IMR-90 (cell line): ENCODE data around the gene NR1D2. TPM values are rescaled to one million over a fixed set of nuclear protein-coding genes. Genes with fewer than 3 reads are reported as not detected.

Experiments
- ATAC-seq: fragments of 200-7000 bp; cut with Tn5 transposase; 2 replicates; pipeline ENCODE4 v1.9.1; 2020; ENCODE audit warnings: low read depth, mild to moderate bottlenecking, moderate library complexity
- BruUV-seq: library from RNA; stranded (reverse); fragments of 400-500 nt; replicated peaks from 2 replicates; lab custom pipeline; 2021; lab: Mats Ljungman, UMichigan
- CTCF ChIA-PET: fragments of 300-600 bp; formaldehyde crosslinking; extraction: SDS; loops from one replicate; lab custom pipeline; 2021; ENCODE audit warnings: antibody characterized with exemption; lab: Yijun Ruan, JAX
- POLR2A ChIA-PET: fragments of 300-600 bp; sonication (Branson Sonifier 250); formaldehyde crosslinking; loops from one replicate; lab custom pipeline; 2022; ENCODE audit warnings: antibody characterized with exemption; ENCODE audit not compliant: unreplicated experiment; lab: Charles Lee
- DNase-seq: peaks from one replicate; pipeline ENCODE4 v3.0.0; 2013
- H2AFZ ChIP-seq: replicated peaks from 2 replicates; pipeline ENCODE3; 2013; ENCODE audit warnings: low read length, mild to moderate bottlenecking; ENCODE audit not compliant: poor library complexity
- H2AK5ac ChIP-seq: 2 replicates; pipeline ENCODE4 v1.6.1; 2013; ENCODE audit warnings: low read depth, low read length, inconsistent platforms
- H2AK9ac ChIP-seq: replicated peaks from 2 replicates; pipeline ENCODE3; 2013; ENCODE audit warnings: mild to moderate bottlenecking, low read depth, low read length, moderate library complexity; ENCODE audit not compliant: poor library complexity
- H2BK120ac ChIP-seq: 2 replicates; pipeline ENCODE4 v1.6.1; 2013; ENCODE audit warnings: low read depth, low read length, inconsistent platforms
- H2BK15ac ChIP-seq: 3 replicates; pipeline ENCODE4 v1.6.1; 2013; ENCODE audit warnings: low read depth, low read length, inconsistent platforms
- H2BK20ac ChIP-seq: 2 replicates; pipeline ENCODE4 v1.6.1; 2013; ENCODE audit warnings: low read depth, mild to moderate bottlenecking, inconsistent platforms, low read length, moderate library complexity
- H2BK5ac ChIP-seq: 2 replicates; pipeline ENCODE4 v1.6.1; 2013; ENCODE audit warnings: mild to moderate bottlenecking, low read depth, low read length, inconsistent platforms; ENCODE audit not compliant: poor library complexity, severe bottlenecking
- H3K14ac ChIP-seq: replicated peaks from 2 replicates; pipeline ENCODE4 v1.6.1; 2013; ENCODE audit warnings: low read depth, low read length, inconsistent platforms
- H3K18ac ChIP-seq: 2 replicates; pipeline ENCODE4 v1.6.1; 2013; ENCODE audit warnings: low read depth, low read length, control low read depth
- H3K23ac ChIP-seq: 2 replicates; pipeline ENCODE4 v1.6.1; 2013; ENCODE audit warnings: low read depth, low read length, inconsistent platforms
- H3K27ac ChIP-seq: 2 replicates; pipeline ENCODE4 v1.5.1; 2013; ENCODE audit warnings: mild to moderate bottlenecking, control low read depth, low read length; ENCODE audit not compliant: insufficient read depth
- H3K27me3 ChIP-seq: 2 replicates; pipeline ENCODE4 v1.6.1; 2013; ENCODE audit warnings: low read length; ENCODE audit not compliant: control insufficient read depth, insufficient read depth
- H3K36me3 ChIP-seq: 2 replicates; pipeline ENCODE4 v1.6.1; 2013; ENCODE audit warnings: low read length, mixed read lengths; ENCODE audit not compliant: control insufficient read depth, insufficient read depth
- H3K4ac ChIP-seq: 2 replicates; pipeline ENCODE4 v1.6.1; 2013; ENCODE audit warnings: low read depth, low read length, inconsistent platforms
- H3K4me1 ChIP-seq: 2 replicates; pipeline ENCODE4 v1.6.1; 2013; ENCODE audit warnings: low read length, mixed read lengths; ENCODE audit not compliant: control insufficient read depth, insufficient read depth
- H3K4me2 ChIP-seq: 2 replicates; pipeline ENCODE4 v1.6.1; 2013; ENCODE audit warnings: low read depth, mild to moderate bottlenecking, control low read depth, low read length, moderate library complexity
- H3K4me3 ChIP-seq: 2 replicates; pipeline ENCODE4 v1.5.1; 2013; ENCODE audit warnings: low read depth, mild to moderate bottlenecking, control low read depth, low read length, moderate library complexity; ENCODE audit not compliant: insufficient read depth
- H3K56ac ChIP-seq: 2 replicates; pipeline ENCODE4 v1.6.1; 2013; ENCODE audit warnings: low read length, inconsistent platforms; ENCODE audit not compliant: insufficient read depth; ENCODE audit errors: extremely low read depth
- H3K79me1 ChIP-seq, 2 experiments: 2 replicates each; pipeline ENCODE4 v1.6.1; 2013; ENCODE audit warnings: low read length in 2 of 2, inconsistent platforms in 1 of 2, low read depth in 1 of 2
- H3K9ac ChIP-seq: 2 replicates; pipeline ENCODE4 v1.6.1; 2013; ENCODE audit warnings: low read depth, low read length, control low read depth
- H3K9me1 ChIP-seq: 2 replicates; pipeline ENCODE4 v1.6.1; 2013; ENCODE audit warnings: low read length, inconsistent platforms; ENCODE audit not compliant: insufficient read depth
- H3K9me3 ChIP-seq: 2 replicates; pipeline ENCODE4 v1.6.1; 2013; ENCODE audit warnings: low read length; ENCODE audit not compliant: control insufficient read depth, insufficient read depth
- H4K20me1 ChIP-seq: 2 replicates; pipeline ENCODE4 v1.6.1; 2013; ENCODE audit warnings: low read length, inconsistent platforms; ENCODE audit not compliant: insufficient read depth
- H4K5ac ChIP-seq: 2 replicates; pipeline ENCODE4 v1.6.1; 2013; ENCODE audit warnings: mild to moderate bottlenecking, low read depth, low read length, control low read depth
- H4K8ac ChIP-seq, 2 experiments: 2 replicates each; pipeline ENCODE4 v1.6.1; 2013; ENCODE audit warnings: low read depth in 2 of 2, low read length in 2 of 2, control low read depth in 1 of 2, inconsistent platforms in 1 of 2
- H4K91ac ChIP-seq: 2 replicates; pipeline ENCODE4 v1.6.1; 2013; ENCODE audit warnings: low read depth, low read length, inconsistent platforms; ENCODE audit not compliant: insufficient read depth
- CEBPB ChIP-seq: IDR thresholded peaks from 2 replicates; pipeline ENCODE4 v1.6.1; 2012; ENCODE audit warnings: low read depth, low read length, improper control_type of control experiment
- CHD1 ChIP-seq: IDR thresholded peaks from 2 replicates; pipeline ENCODE4 v1.6.1; 2012; ENCODE audit warnings: low read depth, low read length, improper control_type of control experiment
- FOS ChIP-seq: fragments of 150-350 bp; IDR thresholded peaks from 2 replicates; pipeline ENCODE4 v1.6.1; 2016; ENCODE audit warnings: low read depth, low read length
- MAZ ChIP-seq: IDR thresholded peaks from 2 replicates; pipeline ENCODE4 v1.6.1; 2012; ENCODE audit warnings: low read depth, mild to moderate bottlenecking, low read length, improper control_type of control experiment, moderate library complexity, borderline replicate concordance
- MXI1 ChIP-seq: IDR thresholded peaks from 2 replicates; pipeline ENCODE4 v1.6.1; 2012; ENCODE audit warnings: low read depth, mild to moderate bottlenecking, low read length, moderate library complexity, borderline replicate concordance
- POLR2A ChIP-seq: IDR thresholded peaks from 2 replicates; pipeline ENCODE4 v1.6.1; 2012; ENCODE audit warnings: mild to moderate bottlenecking, low read depth, low read length
- RAD21 ChIP-seq: IDR thresholded peaks from 2 replicates; pipeline ENCODE4 v1.6.1; 2012; ENCODE audit warnings: low read length, improper control_type of control experiment
- RCOR1 ChIP-seq: IDR thresholded peaks from 2 replicates; pipeline ENCODE4 v1.6.1; 2012; ENCODE audit warnings: mild to moderate bottlenecking, low read length, improper control_type of control experiment; ENCODE audit not compliant: insufficient replicate concordance
- RFX5 ChIP-seq: IDR thresholded peaks from 2 replicates; pipeline ENCODE4 v1.8.0; 2012; ENCODE audit warnings: low read depth, mild to moderate bottlenecking, low read length, moderate library complexity
- WGBS, 2 experiments: methylation state at CpG; one replicate each; pipeline versions ENCODE4 v1.1.5 to v1.1.7; 2013; ENCODE audit warnings: missing lambda C conversion rate in 2 of 2; ENCODE audit not compliant: insufficient read length in 1 of 2; ENCODE audit errors: extremely low coverage in 2 of 2; 5-methylcytosine and 5-hydroxymethylcytosine counted together
- dilution Hi-C: fragments of 300-500 bp; cut with HindIII; formaldehyde crosslinking; loops from one replicate; pipeline ENCODE4 v1.14.3; 2018; ENCODE audit warnings: low sequenced_read_pairs; ENCODE audit not compliant: unreplicated experiment
- in situ Hi-C: fragments of 300-500 bp; cut with MboI; formaldehyde crosslinking; loops from 3 replicates; pipeline ENCODE4 v1.14.3; 2019; ENCODE audit warnings: low sequenced_read_pairs, inconsistent platforms, mixed read lengths
- intact Hi-C: fragments of 100-400 bp; cut with micrococcal nuclease; formaldehyde crosslinking; loops from 2 replicates; pipeline ENCODE4 v1.10.0; 2022
- polyA plus RNA-seq, 3 experiments: library from polyadenylated mRNA; depleted of rRNA; stranded (reverse); fragments of >200 nt; gene quantifications; 2 replicates each; pipeline ENCODE4 v1.2.3, GENCODE V29; 2012; ENCODE audit warnings: low replicate concordance in 1 of 3
- total RNA-seq: library from RNA; depleted of rRNA; stranded (reverse); fragments of >200 nt; gene quantifications from 2 replicates; pipeline ENCODE4 v1.2.3, GENCODE V29; 2012
- TF ChIP-seq, protein P1 (sequence below): fragments of 150-350 bp; IDR thresholded peaks from 2 replicates; pipeline ENCODE4 v1.6.1; 2017; ENCODE audit warnings: mild to moderate bottlenecking, antibody characterized with exemption, low read length, low read depth
- TF ChIP-seq, protein P2 (sequence below): conservative IDR thresholded peaks from 2 replicates; pipeline ENCODE4 v1.5.1; 2012; ENCODE audit warnings: mild to moderate bottlenecking, low read depth, low read length, improper control_type of control experiment
- TF ChIP-seq, protein P3 (sequence below): fragments of 150-350 bp; IDR thresholded peaks from 2 replicates; pipeline ENCODE4 v1.6.1; 2016; ENCODE audit warnings: low read depth, mild to moderate bottlenecking, low read length, moderate library complexity, borderline replicate concordance

Gene NR1D2
- total and polyA plus RNA-seq, 2 of the 4 experiments (the other 2 are of a cell fraction): 8.1 to 41.0 TPM

DNA sequence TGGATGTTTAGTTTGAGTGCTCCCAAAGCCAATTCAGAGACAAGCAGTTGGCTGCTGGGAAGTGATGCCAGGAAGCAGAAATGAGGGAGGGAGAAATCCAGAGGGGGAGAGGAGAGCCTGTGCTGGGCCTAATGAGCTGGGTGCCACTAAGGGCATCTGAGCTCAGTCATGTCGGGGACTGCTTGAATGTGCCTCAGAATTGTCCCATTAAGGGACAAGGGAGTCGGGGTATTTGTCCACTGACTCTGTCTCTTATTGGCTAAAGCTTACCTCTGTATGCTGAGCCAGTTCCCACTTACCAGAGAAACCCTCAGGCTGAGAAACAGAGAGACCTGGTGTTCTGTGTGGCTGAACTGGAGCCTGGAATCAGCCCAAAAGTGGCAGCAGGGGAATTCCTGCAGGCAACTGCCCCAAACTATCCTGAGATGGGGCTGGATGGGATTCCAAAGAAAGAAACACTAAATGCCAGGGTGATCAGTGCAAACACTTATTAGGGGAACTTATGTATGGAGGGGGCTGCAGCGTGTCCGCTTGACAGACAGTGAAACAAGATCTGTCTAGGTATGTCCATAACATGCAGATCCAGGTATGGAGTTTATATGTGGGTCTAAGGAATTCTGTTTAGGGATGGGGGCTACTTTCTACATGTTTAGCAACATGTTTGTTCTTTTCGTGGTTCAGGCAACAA is 48.6 kb downstream of the NR1D2 start:
- Histone ChIP-seq H2BK15ac (no peak overlapping the region), H3K9me1 (no peaks in the 10 kb centered on the region), H3K4ac (no peak overlapping the region), H2AK9ac (no peak overlapping the region), H2AK5ac (no peak overlapping the region), H3K9ac (no peak overlapping the region), H4K20me1 (no peaks in the 10 kb centered on the region), H3K4me3 (no peak overlapping the region), H4K8ac (no peak overlapping the region), H3K36me3 (no peaks in the 10 kb centered on the region), H3K23ac (no peak overlapping the region), H3K79me1 (no peaks in the 10 kb centered on the region), H3K27ac (no peak overlapping the region), H2BK20ac (no peak overlapping the region), H4K5ac (no peak overlapping the region), H2AFZ (no peak overlapping the region), H3K56ac (no peak overlapping the region), H3K14ac (no peak overlapping the region), H2BK5ac (no peak overlapping the region), H3K4me2 (no peak overlapping the region), H3K4me1 (peaks cover 15% of the 10 kb centered on the region), H3K18ac (no peak overlapping the region), H2BK120ac (no peak overlapping the region), H3K9me3 (no peaks in the 10 kb centered on the region), H4K91ac (no peak overlapping the region), H3K27me3 (no peaks in the 10 kb centered on the region)
- intact Hi-C loops: no loop called here
- ATAC-seq (no peak), DNase-seq (no peak)
- WGBS, 2 experiments: 80% methylated on average over 1 of the region's 5 CpGs; no CpG with 5 or more reads in 1 of the 2 experiments
- in situ Hi-C loops: loop anchor here (10.0 kb wide), 1 partner anchor 241 kb away; no protein-coding TSS in a partner anchor
- ChIA-PET POLR2A (no interaction called here), CTCF (interaction anchor here (1.1 kb wide), 1 partner anchor 690 kb away, joined by 3 read pairs; no protein-coding TSS in a partner anchor)
- TF ChIP-seq FOS (no peak), RCOR1 (no peak), POLR2A (no peak), CEBPB (no peak), MXI1 (no peak), RAD21 (no peak), MAZ (no peak), CHD1 (no peak), RFX5 (no peak)
- TF ChIP-seq, protein P1, sequence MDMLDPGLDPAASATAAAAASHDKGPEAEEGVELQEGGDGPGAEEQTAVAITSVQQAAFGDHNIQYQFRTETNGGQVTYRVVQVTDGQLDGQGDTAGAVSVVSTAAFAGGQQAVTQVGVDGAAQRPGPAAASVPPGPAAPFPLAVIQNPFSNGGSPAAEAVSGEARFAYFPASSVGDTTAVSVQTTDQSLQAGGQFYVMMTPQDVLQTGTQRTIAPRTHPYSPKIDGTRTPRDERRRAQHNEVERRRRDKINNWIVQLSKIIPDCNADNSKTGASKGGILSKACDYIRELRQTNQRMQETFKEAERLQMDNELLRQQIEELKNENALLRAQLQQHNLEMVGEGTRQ: no peak
- TF ChIP-seq, protein P2, sequence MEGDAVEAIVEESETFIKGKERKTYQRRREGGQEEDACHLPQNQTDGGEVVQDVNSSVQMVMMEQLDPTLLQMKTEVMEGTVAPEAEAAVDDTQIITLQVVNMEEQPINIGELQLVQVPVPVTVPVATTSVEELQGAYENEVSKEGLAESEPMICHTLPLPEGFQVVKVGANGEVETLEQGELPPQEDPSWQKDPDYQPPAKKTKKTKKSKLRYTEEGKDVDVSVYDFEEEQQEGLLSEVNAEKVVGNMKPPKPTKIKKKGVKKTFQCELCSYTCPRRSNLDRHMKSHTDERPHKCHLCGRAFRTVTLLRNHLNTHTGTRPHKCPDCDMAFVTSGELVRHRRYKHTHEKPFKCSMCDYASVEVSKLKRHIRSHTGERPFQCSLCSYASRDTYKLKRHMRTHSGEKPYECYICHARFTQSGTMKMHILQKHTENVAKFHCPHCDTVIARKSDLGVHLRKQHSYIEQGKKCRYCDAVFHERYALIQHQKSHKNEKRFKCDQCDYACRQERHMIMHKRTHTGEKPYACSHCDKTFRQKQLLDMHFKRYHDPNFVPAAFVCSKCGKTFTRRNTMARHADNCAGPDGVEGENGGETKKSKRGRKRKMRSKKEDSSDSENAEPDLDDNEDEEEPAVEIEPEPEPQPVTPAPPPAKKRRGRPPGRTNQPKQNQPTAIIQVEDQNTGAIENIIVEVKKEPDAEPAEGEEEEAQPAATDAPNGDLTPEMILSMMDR: no peak
- TF ChIP-seq, protein P3, sequence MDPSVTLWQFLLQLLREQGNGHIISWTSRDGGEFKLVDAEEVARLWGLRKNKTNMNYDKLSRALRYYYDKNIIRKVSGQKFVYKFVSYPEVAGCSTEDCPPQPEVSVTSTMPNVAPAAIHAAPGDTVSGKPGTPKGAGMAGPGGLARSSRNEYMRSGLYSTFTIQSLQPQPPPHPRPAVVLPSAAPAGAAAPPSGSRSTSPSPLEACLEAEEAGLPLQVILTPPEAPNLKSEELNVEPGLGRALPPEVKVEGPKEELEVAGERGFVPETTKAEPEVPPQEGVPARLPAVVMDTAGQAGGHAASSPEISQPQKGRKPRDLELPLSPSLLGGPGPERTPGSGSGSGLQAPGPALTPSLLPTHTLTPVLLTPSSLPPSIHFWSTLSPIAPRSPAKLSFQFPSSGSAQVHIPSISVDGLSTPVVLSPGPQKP: no peak
- BruUV-seq: no TSS peak
- dilution Hi-C loops: no loop called here
